WI38 (cell line): ENCODE data around the gene CYB561A3.

ENCODE experiments used
- H3K4me3 ChIP-seq: 2 replicates; pipeline ENCODE4 v1.5.1; 2011; ENCODE audit warnings: low read depth, mild to moderate bottlenecking, control low read depth, low read length
- TF ChIP-seq, protein P1 (sequence below): IDR thresholded peaks from 2 replicates; pipeline ENCODE4 v1.5.1; 2012; ENCODE audit warnings: low read depth, mild to moderate bottlenecking, control low read depth, low read length

The CYB561A3 gene

DNA sequence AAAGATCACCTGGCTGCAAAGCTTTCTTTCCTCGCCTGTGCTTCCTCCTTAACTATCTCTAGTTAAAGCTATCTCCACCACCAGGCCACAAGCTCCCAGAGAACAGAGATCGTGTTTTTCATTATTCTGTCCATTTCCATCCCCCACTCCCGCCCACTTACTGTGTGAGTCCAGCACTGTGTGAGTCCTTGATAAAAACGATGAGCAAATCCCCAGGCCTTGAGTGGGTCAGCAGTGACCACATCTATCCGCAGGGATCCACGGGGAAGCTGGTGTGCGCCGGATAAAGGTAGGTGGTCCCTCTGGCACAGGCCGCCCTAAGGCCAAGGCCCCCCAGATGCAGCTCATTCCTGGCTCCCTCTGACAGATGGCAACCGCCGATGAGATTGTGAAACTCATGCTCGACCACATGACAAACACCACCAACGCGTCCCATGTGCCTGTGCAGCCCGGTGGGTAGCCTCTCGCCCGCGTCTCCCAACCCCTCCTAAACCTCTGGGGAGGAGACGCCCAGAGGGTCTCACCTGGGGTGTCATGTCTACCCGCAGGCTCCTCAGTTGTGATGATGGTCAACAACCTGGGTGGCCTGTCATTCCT is 19.4 kb downstream of the CYB561A3 start:
- TF ChIP-seq, protein P1, sequence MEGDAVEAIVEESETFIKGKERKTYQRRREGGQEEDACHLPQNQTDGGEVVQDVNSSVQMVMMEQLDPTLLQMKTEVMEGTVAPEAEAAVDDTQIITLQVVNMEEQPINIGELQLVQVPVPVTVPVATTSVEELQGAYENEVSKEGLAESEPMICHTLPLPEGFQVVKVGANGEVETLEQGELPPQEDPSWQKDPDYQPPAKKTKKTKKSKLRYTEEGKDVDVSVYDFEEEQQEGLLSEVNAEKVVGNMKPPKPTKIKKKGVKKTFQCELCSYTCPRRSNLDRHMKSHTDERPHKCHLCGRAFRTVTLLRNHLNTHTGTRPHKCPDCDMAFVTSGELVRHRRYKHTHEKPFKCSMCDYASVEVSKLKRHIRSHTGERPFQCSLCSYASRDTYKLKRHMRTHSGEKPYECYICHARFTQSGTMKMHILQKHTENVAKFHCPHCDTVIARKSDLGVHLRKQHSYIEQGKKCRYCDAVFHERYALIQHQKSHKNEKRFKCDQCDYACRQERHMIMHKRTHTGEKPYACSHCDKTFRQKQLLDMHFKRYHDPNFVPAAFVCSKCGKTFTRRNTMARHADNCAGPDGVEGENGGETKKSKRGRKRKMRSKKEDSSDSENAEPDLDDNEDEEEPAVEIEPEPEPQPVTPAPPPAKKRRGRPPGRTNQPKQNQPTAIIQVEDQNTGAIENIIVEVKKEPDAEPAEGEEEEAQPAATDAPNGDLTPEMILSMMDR, result no peak
- no peak overlapping the region for H3K4me3 ChIP-seq

DNA sequence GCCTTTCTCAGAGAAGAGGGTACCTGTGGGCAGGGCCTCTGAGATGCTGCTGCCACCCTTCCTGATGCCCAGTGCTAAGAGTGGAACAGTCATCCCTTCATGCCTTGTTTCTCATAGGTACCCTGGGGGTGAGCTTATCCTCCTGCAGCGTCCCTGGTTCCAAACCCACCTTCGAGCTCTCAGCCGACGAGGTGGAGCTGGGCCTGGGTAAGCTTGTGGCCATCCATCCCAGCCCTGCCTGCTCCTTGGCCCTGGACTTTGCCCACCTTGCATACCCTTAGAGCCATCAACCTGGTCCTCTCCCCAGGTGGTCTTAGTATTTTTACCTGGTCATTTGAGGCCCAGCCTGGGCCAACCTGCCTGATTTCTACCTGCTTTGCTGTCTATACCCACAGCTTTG is 20.0 kb downstream of the CYB561A3 start:
- TF ChIP-seq, protein P1, result no peak
- no peak overlapping the region for H3K4me3 ChIP-seq

- H3K4me3 ChIP-seq, result no peak overlapping the region
- TF ChIP-seq, protein P1, result no peak
These were observed 20.7 kb downstream of the CYB561A3 start for GRCh38 chr11:61340979-61341378.

DNA sequence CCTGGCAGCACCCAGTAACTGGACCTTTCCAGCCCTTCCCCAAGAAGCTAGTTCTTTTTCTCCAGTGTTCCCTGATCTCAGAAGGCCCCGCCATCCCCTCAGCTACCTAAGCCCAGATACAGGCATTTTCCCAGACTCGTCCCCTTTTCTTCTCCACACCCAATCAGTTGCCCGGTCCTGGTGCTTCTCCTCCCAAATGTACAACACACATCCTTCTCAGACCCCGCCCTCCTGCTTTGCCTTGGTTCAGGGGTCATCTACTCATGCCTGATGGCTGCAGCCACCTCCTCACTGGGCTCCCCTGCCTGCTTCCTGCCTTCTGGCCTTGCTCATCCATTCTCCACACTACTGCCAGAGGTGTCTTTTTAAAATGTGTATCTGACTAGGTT is 22.2 kb downstream of the CYB561A3 start:
- TF ChIP-seq, protein P1, result no peak
- H3K4me3 ChIP-seq, result no peak overlapping the region

GRCh38 chr11:61338783-61339489 is 22.7 kb downstream of the CYB561A3 start:
- TF ChIP-seq, protein P1, result no peak
- H3K4me3 ChIP-seq, result no peak overlapping the region

- no peak overlapping the region for H3K4me3 ChIP-seq
- TF ChIP-seq, protein P1, result no peak
These were observed 23.8 kb downstream of the CYB561A3 start for GRCh38 chr11:61337706-61338470.
